CD4-positive, alpha-beta T cell treated with Interleukin-4 for 1 hour (primary cell): ENCODE results near the gene PRSS50.
A peak's percentile ranks its signal among the peaks of the same experiment; 100 is the strongest.

Experiments used
- DNase-seq, 2 donors: peaks; one replicate each; pipeline ENCODE4 v3.0.0-alpha.2; 2020 to 2022

Gene PRSS50

GRCh38 chr3:46725621-46726314 lies 8.1 kb upstream of the PRSS50 start:
- DNase-seq = no peak

GRCh38 chr3:46724424-46724823 lies 6.8 kb upstream of the PRSS50 start:
- DNase-seq = no peak

GRCh38 chr3:46722443-46722842 lies 4.8 kb upstream of the PRSS50 start:
- no peak for DNase-seq

GRCh38 chr3:46721009-46721408 lies 3.3 kb upstream of the PRSS50 start:
- DNase-seq = no peak

- DNase-seq = no peak
Measured at GRCh38 chr3:46719735-46720271, 2.1 kb upstream of the PRSS50 start.

- no peak for DNase-seq
Measured at GRCh38 chr3:46719044-46719565, 1.4 kb upstream of the PRSS50 start.

- peak in 1 of 2 donors; percentile 6 for DNase-seq
Measured at GRCh38 chr3:46716461-46717441, 918 bp downstream of the PRSS50 start.

- DNase-seq = peak in 1 of 2 donors; percentile 3
Measured at GRCh38 chr3:46715507-46716175, 2.0 kb downstream of the PRSS50 start.

GRCh38 chr3:46714728-46715506 lies 2.8 kb downstream of the PRSS50 start:
- DNase-seq = no peak

GRCh38 chr3:46713898-46714552 lies 3.6 kb downstream of the PRSS50 start:
- no peak for DNase-seq

- no peak for DNase-seq
Measured at GRCh38 chr3:46713050-46713897, 4.4 kb downstream of the PRSS50 start.

GRCh38 chr3:46712191-46713049 lies 5.2 kb downstream of the PRSS50 start:
- DNase-seq = no peak

GRCh38 chr3:46711760-46712159 lies 5.9 kb downstream of the PRSS50 start:
- DNase-seq = no peak

- no peak for DNase-seq
Measured at GRCh38 chr3:46711305-46711704, 6.4 kb downstream of the PRSS50 start.

- DNase-seq = no peak
Measured at GRCh38 chr3:46710671-46711295, 6.9 kb downstream of the PRSS50 start.

- no peak for DNase-seq
Measured at GRCh38 chr3:46710229-46710628, 7.4 kb downstream of the PRSS50 start.

GRCh38 chr3:46709721-46710120 lies 7.9 kb downstream of the PRSS50 start:
- DNase-seq = no peak

GRCh38 chr3:46709157-46709654 lies 8.5 kb downstream of the PRSS50 start:
- no peak for DNase-seq
